ENCODE results near the gene EIF4G1.

Gene EIF4G1

DNA sequence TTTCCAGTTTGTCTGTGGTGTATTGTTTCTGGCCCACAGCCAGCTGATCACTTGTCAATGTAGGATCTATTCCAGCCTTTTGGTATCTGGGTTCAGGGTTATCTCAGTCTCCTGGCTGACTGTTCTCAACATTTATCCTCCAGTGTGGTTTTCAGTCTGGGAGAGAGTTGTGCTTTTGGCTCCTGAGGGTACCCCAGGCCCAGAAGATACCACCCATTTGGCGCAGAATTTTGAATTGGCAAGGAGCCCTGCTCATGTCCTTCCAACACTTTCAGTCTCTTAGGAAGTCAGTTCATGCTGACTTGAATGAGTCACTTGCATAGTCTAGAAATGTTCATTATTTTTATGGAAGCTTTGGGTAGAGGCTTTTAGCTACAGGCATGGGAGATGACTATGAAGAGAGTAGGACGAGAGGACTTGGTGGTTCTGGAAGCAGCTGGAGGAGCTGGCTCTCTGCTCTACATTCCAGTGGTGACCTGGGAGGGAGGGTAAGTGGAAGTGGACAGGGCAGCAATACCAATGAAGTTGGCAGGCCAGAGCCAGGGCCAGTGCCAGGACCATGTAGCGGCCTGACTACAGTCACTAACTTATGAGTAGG, 54.3 kb downstream of the EIF4G1 start:
- H3K4me1 ChIP-seq (ENCODE audit: control insufficient read depth, insufficient read depth, low read length, poor library complexity, severe bottlenecking) = peaks cover 2% of the 10 kb centered on the region
- peaks cover 16% of the 10 kb centered on the region for H3K36me3 ChIP-seq (ENCODE audit: control insufficient read depth, insufficient read depth, low read length)
- H3K27ac ChIP-seq (ENCODE audit: insufficient read depth, low read length, poor library complexity, severe bottlenecking) = no peak overlapping the region
- H3K27me3 ChIP-seq (replicated peaks; ENCODE audit: control insufficient read depth, insufficient read depth, low read length, poor library complexity, severe bottlenecking) = no peaks in the 10 kb centered on the region
- H3K4me3 ChIP-seq (ENCODE audit: insufficient read depth, low read depth, low read length, poor library complexity, severe bottlenecking) = no peak overlapping the region
- DNase-seq = no peak
- H3K9me3 ChIP-seq (ENCODE audit: control insufficient read depth, low read length) = no peaks in the 10 kb centered on the region

DNA sequence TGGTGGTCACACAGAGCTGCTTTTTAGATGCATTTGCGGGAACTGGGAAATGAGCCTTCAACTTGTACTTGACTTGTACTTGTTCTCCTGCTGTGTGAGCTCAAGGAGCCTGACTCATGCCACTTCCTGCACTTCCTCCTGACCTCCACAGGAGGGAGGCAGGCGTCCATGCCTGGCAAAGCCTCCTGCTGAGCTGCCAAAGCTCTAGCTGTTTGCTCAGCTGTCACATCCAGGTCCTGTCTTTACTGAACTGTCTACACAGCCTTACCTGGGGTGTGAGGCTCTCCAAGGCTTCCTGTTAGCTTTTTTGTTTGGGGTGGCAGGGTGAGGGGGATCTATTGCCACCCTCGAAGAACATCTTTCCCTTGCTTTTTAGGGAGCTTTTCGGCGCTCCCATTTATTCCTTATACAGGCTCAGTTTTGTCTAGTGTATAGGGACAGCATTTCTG, 57.2 kb downstream of the EIF4G1 start:
- Histone ChIP-seq H3K36me3 (ENCODE audit: control insufficient read depth, insufficient read depth, low read length) (peaks cover 12% of the 10 kb centered on the region), H3K27me3 (replicated peaks; ENCODE audit: control insufficient read depth, insufficient read depth, low read length, poor library complexity, severe bottlenecking) (no peaks in the 10 kb centered on the region), H3K4me1 (ENCODE audit: control insufficient read depth, insufficient read depth, low read length, poor library complexity, severe bottlenecking) (no peaks in the 10 kb centered on the region), H3K4me3 (ENCODE audit: insufficient read depth, low read depth, low read length, poor library complexity, severe bottlenecking) (no peak overlapping the region), H3K27ac (ENCODE audit: insufficient read depth, low read length, poor library complexity, severe bottlenecking) (no peak overlapping the region), H3K9me3 (ENCODE audit: control insufficient read depth, low read length) (no peaks in the 10 kb centered on the region)
- DNase-seq = peak; percentile 21 to 26 (median 22)

GRCh38 chr3:184372296-184372821, 58.0 kb downstream of the EIF4G1 start:
- Histone ChIP-seq H3K27me3 (replicated peaks; ENCODE audit: control insufficient read depth, insufficient read depth, low read length, poor library complexity, severe bottlenecking) (no peaks in the 10 kb centered on the region), H3K4me3 (ENCODE audit: insufficient read depth, low read depth, low read length, poor library complexity, severe bottlenecking) (no peak overlapping the region), H3K27ac (ENCODE audit: insufficient read depth, low read length, poor library complexity, severe bottlenecking) (no peak overlapping the region), H3K9me3 (ENCODE audit: control insufficient read depth, low read length) (no peaks in the 10 kb centered on the region), H3K36me3 (ENCODE audit: control insufficient read depth, insufficient read depth, low read length) (peaks cover 12% of the 10 kb centered on the region), H3K4me1 (ENCODE audit: control insufficient read depth, insufficient read depth, low read length, poor library complexity, severe bottlenecking) (no peaks in the 10 kb centered on the region)
- no peak for DNase-seq

- no peak for DNase-seq
- Histone ChIP-seq H3K9me3 (ENCODE audit: control insufficient read depth, low read length) (no peaks in the 10 kb centered on the region), H3K36me3 (ENCODE audit: control insufficient read depth, insufficient read depth, low read length) (peaks cover 9% of the 10 kb centered on the region), H3K4me3 (ENCODE audit: insufficient read depth, low read depth, low read length, poor library complexity, severe bottlenecking) (no peak overlapping the region), H3K4me1 (ENCODE audit: control insufficient read depth, insufficient read depth, low read length, poor library complexity, severe bottlenecking) (no peaks in the 10 kb centered on the region), H3K27ac (ENCODE audit: insufficient read depth, low read length, poor library complexity, severe bottlenecking) (no peak overlapping the region), H3K27me3 (replicated peaks; ENCODE audit: control insufficient read depth, insufficient read depth, low read length, poor library complexity, severe bottlenecking) (peaks cover 3% of the 10 kb centered on the region)
Measured at GRCh38 chr3:184372911-184373310, 58.5 kb downstream of the EIF4G1 start.

- H3K4me1 ChIP-seq (ENCODE audit: control insufficient read depth, insufficient read depth, low read length, poor library complexity, severe bottlenecking) = no peaks in the 10 kb centered on the region
- DNase-seq = no peak
- peaks cover 4% of the 10 kb centered on the region for H3K36me3 ChIP-seq (ENCODE audit: control insufficient read depth, insufficient read depth, low read length)
- no peak overlapping the region for H3K27ac ChIP-seq (ENCODE audit: insufficient read depth, low read length, poor library complexity, severe bottlenecking)
- H3K9me3 ChIP-seq (ENCODE audit: control insufficient read depth, low read length) = no peaks in the 10 kb centered on the region
- H3K4me3 ChIP-seq (ENCODE audit: insufficient read depth, low read depth, low read length, poor library complexity, severe bottlenecking) = no peak overlapping the region
- peaks cover 4% of the 10 kb centered on the region for H3K27me3 ChIP-seq (replicated peaks; ENCODE audit: control insufficient read depth, insufficient read depth, low read length, poor library complexity, severe bottlenecking)
Measured at GRCh38 chr3:184373422-184373821, 59.0 kb downstream of the EIF4G1 start.

DNA sequence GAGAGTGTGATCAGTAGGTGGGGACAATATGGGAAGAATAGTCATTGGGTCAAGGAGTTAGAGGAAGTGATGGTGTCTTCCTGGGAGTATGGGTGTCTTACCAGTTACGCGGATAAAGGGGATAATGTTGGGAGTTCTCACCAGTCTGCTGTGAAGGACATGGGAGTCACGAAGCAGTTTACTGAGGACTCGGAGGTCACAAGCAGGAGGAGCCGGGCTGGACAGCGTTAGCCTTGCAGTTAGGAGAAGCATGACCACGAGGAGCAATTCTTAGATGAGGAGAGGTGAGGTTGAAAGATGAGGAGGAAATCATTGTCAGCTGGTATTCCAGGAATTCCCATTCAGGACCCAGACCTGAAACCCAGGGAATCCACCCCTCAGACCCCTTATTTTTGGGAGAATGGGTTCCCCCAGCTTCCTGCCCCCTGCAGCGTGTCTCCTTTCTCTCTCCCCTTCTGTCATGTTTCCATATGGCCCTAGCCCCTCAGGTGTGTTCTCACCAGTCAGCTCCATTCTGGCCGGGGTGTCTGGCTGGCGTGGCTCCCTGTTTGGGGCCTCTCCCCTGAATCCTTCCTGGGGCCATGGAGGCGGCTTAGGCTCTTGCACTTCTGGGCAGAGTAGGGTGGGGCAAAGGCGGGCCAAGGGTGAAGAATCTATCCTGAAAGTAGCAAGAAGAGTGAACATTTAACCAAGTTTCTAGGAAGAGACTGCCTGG, 61.5 kb downstream of the EIF4G1 start:
- Histone ChIP-seq H3K36me3 (ENCODE audit: control insufficient read depth, insufficient read depth, low read length) (no peaks in the 10 kb centered on the region), H3K4me1 (ENCODE audit: control insufficient read depth, insufficient read depth, low read length, poor library complexity, severe bottlenecking) (peaks cover 5% of the 10 kb centered on the region), H3K27me3 (replicated peaks; ENCODE audit: control insufficient read depth, insufficient read depth, low read length, poor library complexity, severe bottlenecking) (peaks cover 8% of the 10 kb centered on the region), H3K4me3 (ENCODE audit: insufficient read depth, low read depth, low read length, poor library complexity, severe bottlenecking) (no peak overlapping the region), H3K27ac (ENCODE audit: insufficient read depth, low read length, poor library complexity, severe bottlenecking) (no peak overlapping the region), H3K9me3 (ENCODE audit: control insufficient read depth, low read length) (no peaks in the 10 kb centered on the region)
- no peak for DNase-seq

GRCh38 chr3:184377374-184377773, 63.0 kb downstream of the EIF4G1 start:
- DNase-seq = no peak
- no peaks in the 10 kb centered on the region for H3K36me3 ChIP-seq (ENCODE audit: control insufficient read depth, insufficient read depth, low read length)
- peaks cover 14% of the 10 kb centered on the region for H3K4me1 ChIP-seq (ENCODE audit: control insufficient read depth, insufficient read depth, low read length, poor library complexity, severe bottlenecking)
- no peaks in the 10 kb centered on the region for H3K9me3 ChIP-seq (ENCODE audit: control insufficient read depth, low read length)
- peaks cover 23% of the 10 kb centered on the region for H3K27me3 ChIP-seq (replicated peaks; ENCODE audit: control insufficient read depth, insufficient read depth, low read length, poor library complexity, severe bottlenecking)
- H3K27ac ChIP-seq (ENCODE audit: insufficient read depth, low read length, poor library complexity, severe bottlenecking) = no peak overlapping the region
- H3K4me3 ChIP-seq (ENCODE audit: insufficient read depth, low read depth, low read length, poor library complexity, severe bottlenecking) = no peak overlapping the region

DNA sequence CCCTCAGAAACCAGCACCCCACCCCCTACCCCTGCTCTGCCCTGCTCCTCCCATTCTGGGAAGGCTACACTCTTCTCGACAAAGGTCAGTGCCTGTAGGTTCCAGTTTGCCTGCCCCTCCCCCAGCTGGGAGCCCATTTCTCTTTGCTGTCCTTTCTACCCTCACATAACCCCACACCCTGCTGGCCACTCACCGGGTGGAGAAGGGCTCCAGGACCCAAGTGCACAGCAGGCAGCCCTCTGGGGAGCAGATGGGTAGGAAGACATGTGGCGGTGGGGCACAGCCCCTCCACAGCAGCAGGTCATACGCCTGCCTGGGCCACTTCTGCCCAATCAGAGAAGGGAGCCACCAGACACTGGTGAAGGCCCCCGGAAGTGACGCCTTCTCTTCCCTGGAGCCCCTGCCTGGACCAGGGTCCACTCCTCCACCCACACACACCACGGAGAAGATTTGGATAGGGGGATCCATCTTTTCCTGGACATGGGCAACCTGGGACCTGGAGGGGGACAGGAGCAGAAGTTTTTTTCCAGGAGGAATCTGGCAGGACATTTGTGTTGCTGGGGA, 63.6 kb downstream of the EIF4G1 start, which contains the start of gene THPO:
Gene THPO, minus strand, starts transcription at position 326 of the 564 bp plus-strand sequence. CDS start 1,948 bp downstream, outside the sequence.
- no peak for DNase-seq
- peaks cover 14% of the 10 kb centered on the region for H3K4me1 ChIP-seq (ENCODE audit: control insufficient read depth, insufficient read depth, low read length, poor library complexity, severe bottlenecking)
- H3K27ac ChIP-seq (ENCODE audit: insufficient read depth, low read length, poor library complexity, severe bottlenecking) = no peak within 1 kb of the TSS
- H3K4me3 ChIP-seq (ENCODE audit: insufficient read depth, low read depth, low read length, poor library complexity, severe bottlenecking) = no peak within 1 kb of the TSS
- H3K9me3 ChIP-seq (ENCODE audit: control insufficient read depth, low read length) = no peaks in the 10 kb centered on the region
- peaks cover 27% of the 10 kb centered on the region for H3K27me3 ChIP-seq (replicated peaks; ENCODE audit: control insufficient read depth, insufficient read depth, low read length, poor library complexity, severe bottlenecking)
- H3K36me3 ChIP-seq (ENCODE audit: control insufficient read depth, insufficient read depth, low read length) = no peaks in the 10 kb centered on the region

GRCh38 chr3:184378651-184379357, 64.4 kb downstream of the EIF4G1 start:
- Histone ChIP-seq H3K27me3 (replicated peaks; ENCODE audit: control insufficient read depth, insufficient read depth, low read length, poor library complexity, severe bottlenecking) (peaks cover 27% of the 10 kb centered on the region), H3K27ac (ENCODE audit: insufficient read depth, low read length, poor library complexity, severe bottlenecking) (no peak overlapping the region), H3K9me3 (ENCODE audit: control insufficient read depth, low read length) (no peaks in the 10 kb centered on the region), H3K4me1 (ENCODE audit: control insufficient read depth, insufficient read depth, low read length, poor library complexity, severe bottlenecking) (peaks cover 14% of the 10 kb centered on the region), H3K36me3 (ENCODE audit: control insufficient read depth, insufficient read depth, low read length) (no peaks in the 10 kb centered on the region), H3K4me3 (ENCODE audit: insufficient read depth, low read depth, low read length, poor library complexity, severe bottlenecking) (no peak overlapping the region)
- DNase-seq = no peak
